ENCODE data around the gene PLD5.

Gene PLD5

GRCh38 chr1:242542271-242542670, 17.8 kb upstream of the PLD5 start:
- H3K4me1 ChIP-seq (ENCODE audit: control insufficient read depth, insufficient read depth, low read length, poor library complexity, severe bottlenecking), result no peaks in the 10 kb centered on the region
- no peak overlapping the region for H3K4me3 ChIP-seq (ENCODE audit: insufficient read depth, low read depth, low read length, poor library complexity, severe bottlenecking)
- H3K27ac ChIP-seq (ENCODE audit: insufficient read depth, low read length, poor library complexity, severe bottlenecking), result no peak overlapping the region
- H3K9me3 ChIP-seq (ENCODE audit: control insufficient read depth, low read length), result no peaks in the 10 kb centered on the region
- H3K36me3 ChIP-seq (ENCODE audit: control insufficient read depth, insufficient read depth, low read length), result no peaks in the 10 kb centered on the region
- no peaks in the 10 kb centered on the region for H3K27me3 ChIP-seq (replicated peaks; ENCODE audit: control insufficient read depth, insufficient read depth, low read length, poor library complexity, severe bottlenecking)
- DNase-seq, result no peak

- Histone ChIP-seq H3K4me3 (ENCODE audit: insufficient read depth, low read depth, low read length, poor library complexity, severe bottlenecking) (no peak overlapping the region), H3K27me3 (replicated peaks; ENCODE audit: control insufficient read depth, insufficient read depth, low read length, poor library complexity, severe bottlenecking) (no peaks in the 10 kb centered on the region), H3K9me3 (ENCODE audit: control insufficient read depth, low read length) (no peaks in the 10 kb centered on the region), H3K36me3 (ENCODE audit: control insufficient read depth, insufficient read depth, low read length) (no peaks in the 10 kb centered on the region), H3K4me1 (ENCODE audit: control insufficient read depth, insufficient read depth, low read length, poor library complexity, severe bottlenecking) (no peaks in the 10 kb centered on the region), H3K27ac (ENCODE audit: insufficient read depth, low read length, poor library complexity, severe bottlenecking) (no peak overlapping the region)
- no peak for DNase-seq
Observed at GRCh38 chr1:242535986-242536385, 11.5 kb upstream of the PLD5 start.

GRCh38 chr1:242534753-242535152, 10.3 kb upstream of the PLD5 start:
- H3K4me3 ChIP-seq (ENCODE audit: insufficient read depth, low read depth, low read length, poor library complexity, severe bottlenecking), result no peak overlapping the region
- no peak for DNase-seq
- no peaks in the 10 kb centered on the region for H3K4me1 ChIP-seq (ENCODE audit: control insufficient read depth, insufficient read depth, low read length, poor library complexity, severe bottlenecking)
- H3K27ac ChIP-seq (ENCODE audit: insufficient read depth, low read length, poor library complexity, severe bottlenecking), result no peak overlapping the region
- H3K9me3 ChIP-seq (ENCODE audit: control insufficient read depth, low read length), result no peaks in the 10 kb centered on the region
- no peaks in the 10 kb centered on the region for H3K27me3 ChIP-seq (replicated peaks; ENCODE audit: control insufficient read depth, insufficient read depth, low read length, poor library complexity, severe bottlenecking)
- no peaks in the 10 kb centered on the region for H3K36me3 ChIP-seq (ENCODE audit: control insufficient read depth, insufficient read depth, low read length)

- no peaks in the 10 kb centered on the region for H3K4me1 ChIP-seq (ENCODE audit: control insufficient read depth, insufficient read depth, low read length, poor library complexity, severe bottlenecking)
- H3K27me3 ChIP-seq (replicated peaks; ENCODE audit: control insufficient read depth, insufficient read depth, low read length, poor library complexity, severe bottlenecking), result no peaks in the 10 kb centered on the region
- DNase-seq, result no peak
- no peak overlapping the region for H3K4me3 ChIP-seq (ENCODE audit: insufficient read depth, low read depth, low read length, poor library complexity, severe bottlenecking)
- no peaks in the 10 kb centered on the region for H3K9me3 ChIP-seq (ENCODE audit: control insufficient read depth, low read length)
- no peaks in the 10 kb centered on the region for H3K36me3 ChIP-seq (ENCODE audit: control insufficient read depth, insufficient read depth, low read length)
- H3K27ac ChIP-seq (ENCODE audit: insufficient read depth, low read length, poor library complexity, severe bottlenecking), result no peak overlapping the region
Observed at GRCh38 chr1:242530761-242531160, 6.3 kb upstream of the PLD5 start.

- Histone ChIP-seq H3K36me3 (ENCODE audit: control insufficient read depth, insufficient read depth, low read length) (no peaks in the 10 kb centered on the region), H3K27me3 (replicated peaks; ENCODE audit: control insufficient read depth, insufficient read depth, low read length, poor library complexity, severe bottlenecking) (peaks cover 9% of the 10 kb centered on the region), H3K4me1 (ENCODE audit: control insufficient read depth, insufficient read depth, low read length, poor library complexity, severe bottlenecking) (peaks cover 2% of the 10 kb centered on the region), H3K4me3 (ENCODE audit: insufficient read depth, low read depth, low read length, poor library complexity, severe bottlenecking) (no peak overlapping the region), H3K9me3 (ENCODE audit: control insufficient read depth, low read length) (no peaks in the 10 kb centered on the region), H3K27ac (ENCODE audit: insufficient read depth, low read length, poor library complexity, severe bottlenecking) (no peak overlapping the region)
- no peak for DNase-seq
Observed at GRCh38 chr1:242525769-242526168, 1.3 kb upstream of the PLD5 start.

- Histone ChIP-seq H3K9me3 (ENCODE audit: control insufficient read depth, low read length) (no peaks in the 10 kb centered on the region), H3K4me1 (ENCODE audit: control insufficient read depth, insufficient read depth, low read length, poor library complexity, severe bottlenecking) (peaks cover 2% of the 10 kb centered on the region), H3K27ac (ENCODE audit: insufficient read depth, low read length, poor library complexity, severe bottlenecking) (no peak overlapping the region), H3K4me3 (ENCODE audit: insufficient read depth, low read depth, low read length, poor library complexity, severe bottlenecking) (no peak overlapping the region), H3K27me3 (replicated peaks; ENCODE audit: control insufficient read depth, insufficient read depth, low read length, poor library complexity, severe bottlenecking) (peaks cover 9% of the 10 kb centered on the region), H3K36me3 (ENCODE audit: control insufficient read depth, insufficient read depth, low read length) (no peaks in the 10 kb centered on the region)
- DNase-seq, result no peak
Observed at GRCh38 chr1:242525360-242525722, 844 bp upstream of the PLD5 start.

GRCh38 chr1:242523719-242524570, 552 bp downstream of the PLD5 start:
- DNase-seq, result no peak
- no peak overlapping the region for H3K4me3 ChIP-seq (ENCODE audit: insufficient read depth, low read depth, low read length, poor library complexity, severe bottlenecking)
- no peaks in the 10 kb centered on the region for H3K9me3 ChIP-seq (ENCODE audit: control insufficient read depth, low read length)
- H3K27ac ChIP-seq (ENCODE audit: insufficient read depth, low read length, poor library complexity, severe bottlenecking), result no peak overlapping the region
- H3K4me1 ChIP-seq (ENCODE audit: control insufficient read depth, insufficient read depth, low read length, poor library complexity, severe bottlenecking), result peaks cover 2% of the 10 kb centered on the region
- H3K27me3 ChIP-seq (replicated peaks; ENCODE audit: control insufficient read depth, insufficient read depth, low read length, poor library complexity, severe bottlenecking), result peaks cover 9% of the 10 kb centered on the region
- no peaks in the 10 kb centered on the region for H3K36me3 ChIP-seq (ENCODE audit: control insufficient read depth, insufficient read depth, low read length)

GRCh38 chr1:242522996-242523718, 1.3 kb downstream of the PLD5 start:
- no peak for DNase-seq
- Histone ChIP-seq H3K4me1 (ENCODE audit: control insufficient read depth, insufficient read depth, low read length, poor library complexity, severe bottlenecking) (peaks cover 2% of the 10 kb centered on the region), H3K4me3 (ENCODE audit: insufficient read depth, low read depth, low read length, poor library complexity, severe bottlenecking) (no peak overlapping the region), H3K36me3 (ENCODE audit: control insufficient read depth, insufficient read depth, low read length) (no peaks in the 10 kb centered on the region), H3K9me3 (ENCODE audit: control insufficient read depth, low read length) (no peaks in the 10 kb centered on the region), H3K27ac (ENCODE audit: insufficient read depth, low read length, poor library complexity, severe bottlenecking) (no peak overlapping the region), H3K27me3 (replicated peaks; ENCODE audit: control insufficient read depth, insufficient read depth, low read length, poor library complexity, severe bottlenecking) (peaks cover 9% of the 10 kb centered on the region)

- Histone ChIP-seq H3K27me3 (replicated peaks; ENCODE audit: control insufficient read depth, insufficient read depth, low read length, poor library complexity, severe bottlenecking) (peaks cover 9% of the 10 kb centered on the region), H3K4me3 (ENCODE audit: insufficient read depth, low read depth, low read length, poor library complexity, severe bottlenecking) (no peak overlapping the region)
Observed at GRCh38 chr1:242522304-242522945, 2.1 kb downstream of the PLD5 start.

GRCh38 chr1:242515555-242515954, 8.9 kb downstream of the PLD5 start:
- H3K4me1 ChIP-seq (ENCODE audit: control insufficient read depth, insufficient read depth, low read length, poor library complexity, severe bottlenecking), result no peaks in the 10 kb centered on the region

More at GRCh38 chr1:242522304-242522945, 2.1 kb downstream of the PLD5 start:
- Histone ChIP-seq H3K27ac (ENCODE audit: insufficient read depth, low read length, poor library complexity, severe bottlenecking) (no peak overlapping the region), H3K36me3 (ENCODE audit: control insufficient read depth, insufficient read depth, low read length) (no peaks in the 10 kb centered on the region), H3K4me1 (ENCODE audit: control insufficient read depth, insufficient read depth, low read length, poor library complexity, severe bottlenecking) (peaks cover 2% of the 10 kb centered on the region), H3K9me3 (ENCODE audit: control insufficient read depth, low read length) (no peaks in the 10 kb centered on the region)
- no peak for DNase-seq

More at GRCh38 chr1:242515555-242515954, 8.9 kb downstream of the PLD5 start:
- Histone ChIP-seq H3K9me3 (ENCODE audit: control insufficient read depth, low read length) (no peaks in the 10 kb centered on the region), H3K27me3 (replicated peaks; ENCODE audit: control insufficient read depth, insufficient read depth, low read length, poor library complexity, severe bottlenecking) (no peaks in the 10 kb centered on the region), H3K27ac (ENCODE audit: insufficient read depth, low read length, poor library complexity, severe bottlenecking) (no peak overlapping the region), H3K36me3 (ENCODE audit: control insufficient read depth, insufficient read depth, low read length) (no peaks in the 10 kb centered on the region), H3K4me3 (ENCODE audit: insufficient read depth, low read depth, low read length, poor library complexity, severe bottlenecking) (no peak overlapping the region)
- no peak for DNase-seq

Data from effector memory CD4-positive, alpha-beta T cell (primary cell).